GM19468 (cell line): ENCODE data around the gene TBCA.
"Not testable (repeated sequence)": the region's sequence is repeated elsewhere in the genome, so short reads cannot be mapped to it uniquely, and the experiment has no call there.

Experiments used
- ATAC-seq: cut with Tn5 transposase; IDR thresholded peaks from one replicate; pipeline ENCODE4 v1.9.1; 2021; ENCODE audit warnings: mild to moderate bottlenecking, moderate library complexity, moderate number of reproducible peaks; ENCODE audit not compliant: unreplicated experiment; ENCODE audit errors: extremely low read depth

Gene TBCA

GRCh38 chr5:77719666-77720363, 56.3 kb downstream of the TBCA start:
- ATAC-seq: no peak

- ATAC-seq: peak; percentile 46
Observed at GRCh38 chr5:77718934-77719610, 57.1 kb downstream of the TBCA start.

- ATAC-seq: no peak
Observed at GRCh38 chr5:77709993-77710685, 66.0 kb downstream of the TBCA start.

GRCh38 chr5:77709340-77709739, 66.8 kb downstream of the TBCA start:
- no peak for ATAC-seq

GRCh38 chr5:77707791-77708190, 68.3 kb downstream of the TBCA start:
- ATAC-seq: no peak

- ATAC-seq: not testable (repeated sequence)
Observed at GRCh38 chr5:77699569-77699968, 76.6 kb downstream of the TBCA start.

GRCh38 chr5:77698920-77699319, 77.2 kb downstream of the TBCA start:
- no peak for ATAC-seq

- no peak for ATAC-seq
Observed at GRCh38 chr5:77697692-77698091, 78.4 kb downstream of the TBCA start.

GRCh38 chr5:77696120-77696519, 80.0 kb downstream of the TBCA start:
- ATAC-seq: no peak

- ATAC-seq: no peak
Observed at GRCh38 chr5:77693913-77694312, 82.2 kb downstream of the TBCA start.

- no peak for ATAC-seq
Observed at GRCh38 chr5:77683171-77683732, 92.9 kb downstream of the TBCA start.

GRCh38 chr5:77670526-77670925, 105.6 kb downstream of the TBCA start:
- ATAC-seq: no peak

GRCh38 chr5:77669677-77670076, 106.5 kb downstream of the TBCA start:
- no peak for ATAC-seq

- ATAC-seq: no peak
Observed at GRCh38 chr5:77663090-77663863, 112.9 kb downstream of the TBCA start.

GRCh38 chr5:77662635-77663034, 113.5 kb downstream of the TBCA start:
- ATAC-seq: no peak

- ATAC-seq: no peak
Observed at GRCh38 chr5:77658662-77659061, 117.5 kb downstream of the TBCA start.

- no peak for ATAC-seq
Observed at GRCh38 chr5:77651343-77651742, 124.8 kb downstream of the TBCA start.

- ATAC-seq: no peak
Observed at GRCh38 chr5:77650686-77651085, 125.5 kb downstream of the TBCA start.

GRCh38 chr5:77649776-77650175, 126.4 kb downstream of the TBCA start:
- no peak for ATAC-seq

- no peak for ATAC-seq
Observed at GRCh38 chr5:77645995-77646639, 130.0 kb downstream of the TBCA start.
